ENCODE results near the gene CHSY3.

The CHSY3 gene

DNA sequence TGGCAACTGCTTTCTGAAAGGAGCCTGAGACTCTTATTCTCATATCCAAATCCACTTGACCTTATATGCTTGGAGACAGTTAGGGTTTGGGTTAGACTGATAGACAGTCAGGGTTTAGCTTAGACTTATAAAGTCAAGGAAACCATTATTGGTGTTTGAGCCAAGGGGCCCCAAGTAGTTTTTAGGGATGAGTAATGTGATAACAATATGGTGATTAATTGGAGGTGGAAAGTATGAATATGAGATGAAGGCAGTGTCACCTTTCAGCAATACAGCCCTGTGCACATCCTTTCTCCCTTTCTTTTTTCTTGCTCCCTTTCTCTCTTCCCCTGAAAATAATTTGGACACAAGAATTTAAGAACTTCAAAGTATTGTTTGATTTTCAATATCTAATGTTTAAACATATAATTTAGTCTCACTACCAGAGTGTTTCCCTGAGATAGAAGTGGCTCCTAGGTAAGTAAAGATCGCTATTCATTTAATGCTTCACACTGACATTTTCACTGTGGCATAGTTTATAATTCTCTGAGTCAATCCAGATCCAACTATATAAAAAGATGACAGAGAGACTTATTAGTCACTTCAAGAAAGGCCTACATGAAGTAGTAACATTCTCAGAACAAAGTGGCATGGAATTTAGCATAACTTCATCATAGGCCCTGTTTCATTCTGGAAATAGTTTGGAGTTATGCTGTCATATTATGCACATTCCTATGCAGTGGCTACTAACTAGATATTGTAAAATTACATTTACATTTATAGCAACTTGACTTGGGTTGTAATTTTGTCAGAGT, 200.8 kb downstream of the CHSY3 start:
- H3K4me3 ChIP-seq (replicated peaks; ENCODE audit: low read depth, low read length): no peak overlapping the region
- H3K27me3 ChIP-seq (replicated peaks; ENCODE audit: control insufficient read depth, insufficient read depth, low read length): no peaks in the 10 kb centered on the region
- no peaks in the 10 kb centered on the region for H3K36me3 ChIP-seq (ENCODE audit: control insufficient read depth, insufficient read depth, low read length)
- DNase-seq (ENCODE audit: extremely low read depth, insufficient read length): no peak
- TF ChIP-seq, protein P1, sequence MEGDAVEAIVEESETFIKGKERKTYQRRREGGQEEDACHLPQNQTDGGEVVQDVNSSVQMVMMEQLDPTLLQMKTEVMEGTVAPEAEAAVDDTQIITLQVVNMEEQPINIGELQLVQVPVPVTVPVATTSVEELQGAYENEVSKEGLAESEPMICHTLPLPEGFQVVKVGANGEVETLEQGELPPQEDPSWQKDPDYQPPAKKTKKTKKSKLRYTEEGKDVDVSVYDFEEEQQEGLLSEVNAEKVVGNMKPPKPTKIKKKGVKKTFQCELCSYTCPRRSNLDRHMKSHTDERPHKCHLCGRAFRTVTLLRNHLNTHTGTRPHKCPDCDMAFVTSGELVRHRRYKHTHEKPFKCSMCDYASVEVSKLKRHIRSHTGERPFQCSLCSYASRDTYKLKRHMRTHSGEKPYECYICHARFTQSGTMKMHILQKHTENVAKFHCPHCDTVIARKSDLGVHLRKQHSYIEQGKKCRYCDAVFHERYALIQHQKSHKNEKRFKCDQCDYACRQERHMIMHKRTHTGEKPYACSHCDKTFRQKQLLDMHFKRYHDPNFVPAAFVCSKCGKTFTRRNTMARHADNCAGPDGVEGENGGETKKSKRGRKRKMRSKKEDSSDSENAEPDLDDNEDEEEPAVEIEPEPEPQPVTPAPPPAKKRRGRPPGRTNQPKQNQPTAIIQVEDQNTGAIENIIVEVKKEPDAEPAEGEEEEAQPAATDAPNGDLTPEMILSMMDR (IDR thresholded peaks at IDR 0.05; ENCODE audit: insufficient read depth, low read length, poor library complexity, severe bottlenecking): no peak

GRCh38 chr5:130106480-130106879, 202.2 kb downstream of the CHSY3 start:
- TF ChIP-seq, protein P1 (IDR thresholded peaks at IDR 0.05; ENCODE audit: insufficient read depth, low read length, poor library complexity, severe bottlenecking): no peak

DNA sequence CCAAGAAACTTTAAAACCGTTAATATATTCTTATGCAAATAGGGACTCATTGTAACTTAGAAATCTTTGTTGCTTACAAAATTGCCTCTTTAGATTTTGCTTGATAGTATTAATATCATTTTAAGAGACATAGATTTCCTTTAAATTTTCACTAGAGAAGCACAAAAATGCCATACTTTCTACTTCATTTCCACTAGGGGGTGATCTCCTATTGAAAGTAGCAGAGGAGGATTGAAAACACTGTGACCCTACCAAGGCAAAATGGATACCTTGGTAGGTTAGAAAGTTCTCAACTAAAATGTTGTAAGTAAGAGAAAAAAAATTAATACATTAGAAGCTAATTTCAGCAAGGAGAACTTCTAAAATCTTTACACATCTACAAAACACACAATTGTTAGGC, 204.9 kb downstream of the CHSY3 start:
- DNase-seq (ENCODE audit: extremely low read depth, insufficient read length): no peak
- H3K4me3 ChIP-seq (replicated peaks; ENCODE audit: low read depth, low read length): no peak overlapping the region
- no peaks in the 10 kb centered on the region for H3K27me3 ChIP-seq (replicated peaks; ENCODE audit: control insufficient read depth, insufficient read depth, low read length)
- H3K36me3 ChIP-seq (ENCODE audit: control insufficient read depth, insufficient read depth, low read length): no peaks in the 10 kb centered on the region
- TF ChIP-seq, protein P1 (IDR thresholded peaks at IDR 0.05; ENCODE audit: insufficient read depth, low read length, poor library complexity, severe bottlenecking): peak; percentile 62

More at GRCh38 chr5:130106480-130106879, 202.2 kb downstream of the CHSY3 start:
- Histone ChIP-seq H3K27me3 (replicated peaks; ENCODE audit: control insufficient read depth, insufficient read depth, low read length) (no peaks in the 10 kb centered on the region), H3K4me3 (replicated peaks; ENCODE audit: low read depth, low read length) (no peak overlapping the region), H3K36me3 (ENCODE audit: control insufficient read depth, insufficient read depth, low read length) (no peaks in the 10 kb centered on the region)
- no peak for DNase-seq (ENCODE audit: extremely low read depth, insufficient read length)

GRCh38 chr5:130110328-130110727, 206.1 kb downstream of the CHSY3 start:
- Histone ChIP-seq H3K27me3 (replicated peaks; ENCODE audit: control insufficient read depth, insufficient read depth, low read length) (no peaks in the 10 kb centered on the region), H3K36me3 (ENCODE audit: control insufficient read depth, insufficient read depth, low read length) (no peaks in the 10 kb centered on the region), H3K4me3 (replicated peaks; ENCODE audit: low read depth, low read length) (no peak overlapping the region)
- DNase-seq (ENCODE audit: extremely low read depth, insufficient read length): no peak
- TF ChIP-seq, protein P1 (IDR thresholded peaks at IDR 0.05; ENCODE audit: insufficient read depth, low read length, poor library complexity, severe bottlenecking): no peak

GRCh38 chr5:130111746-130112145, 207.5 kb downstream of the CHSY3 start:
- TF ChIP-seq, protein P1 (IDR thresholded peaks at IDR 0.05; ENCODE audit: insufficient read depth, low read length, poor library complexity, severe bottlenecking): no peak
- Histone ChIP-seq H3K36me3 (ENCODE audit: control insufficient read depth, insufficient read depth, low read length) (no peaks in the 10 kb centered on the region), H3K4me3 (replicated peaks; ENCODE audit: low read depth, low read length) (no peak overlapping the region), H3K27me3 (replicated peaks; ENCODE audit: control insufficient read depth, insufficient read depth, low read length) (no peaks in the 10 kb centered on the region)
- DNase-seq (ENCODE audit: extremely low read depth, insufficient read length): no peak

All from GM06990 (cell line).